ENCODE data around the gene DNAH6. TPM values are rescaled to one million over a fixed set of nuclear protein-coding genes. Genes with fewer than 3 reads are reported as not detected.
A peak's percentile ranks its signal among the peaks of the same experiment; 100 is the strongest.

Gene DNAH6
- total RNA-seq, 2 experiments from 2014 or later, result 0.68 to 0.89 TPM

GRCh38 chr2:84792856-84793522 is 276.7 kb downstream of the DNAH6 start:
- CTCF ChIA-PET, result interaction anchor here (1.0 to 1.1 kb wide), 2 partner anchors 10 to 53 kb away, joined by 3 read pairs; no protein-coding TSS in a partner anchor
- POLR2A ChIA-PET, result no interaction called here

GRCh38 chr2:84793641-84794040 is 277.3 kb downstream of the DNAH6 start:
- ATAC-seq (no peak), DNase-seq (no peak)
- H3K27me3 Mint-ChIP-seq (ENCODE audit: low read depth), result no peaks in the 10 kb centered on the region
- peaks cover 18% of the 10 kb centered on the region for H3K9me3 Mint-ChIP-seq (ENCODE audit: insufficient read depth)
- H3K27ac Mint-ChIP-seq, result no peak overlapping the region
- POLR2A ChIA-PET, result no interaction called here
- H3K4me3 Mint-ChIP-seq, result no peak overlapping the region
- H3K4me1 Mint-ChIP-seq (ENCODE audit: low read depth), result no peaks in the 10 kb centered on the region
- CTCF ChIA-PET, result interaction anchor here (1.0 to 1.1 kb wide), 2 partner anchors 11 to 53 kb away, joined by 3 read pairs; no protein-coding TSS in a partner anchor
- H3K36me3 Mint-ChIP-seq (ENCODE audit: low read depth), result peaks cover 11% of the 10 kb centered on the region

More at GRCh38 chr2:84792856-84793522, 276.7 kb downstream of the DNAH6 start:
- Mint-ChIP-seq H3K27me3 (ENCODE audit: low read depth) (no peaks in the 10 kb centered on the region), H3K9me3 (ENCODE audit: insufficient read depth) (peaks cover 18% of the 10 kb centered on the region), H3K4me3 (no peak overlapping the region), H3K4me1 (ENCODE audit: low read depth) (no peaks in the 10 kb centered on the region), H3K36me3 (ENCODE audit: low read depth) (peaks cover 11% of the 10 kb centered on the region), H3K27ac (no peak overlapping the region)
- no peak for DNase-seq
- ATAC-seq, result no peak

- Mint-ChIP-seq H3K27me3 (ENCODE audit: low read depth) (no peaks in the 10 kb centered on the region), H3K9me3 (ENCODE audit: insufficient read depth) (peaks cover 21% of the 10 kb centered on the region), H3K27ac (no peak overlapping the region), H3K4me3 (no peak overlapping the region), H3K4me1 (ENCODE audit: low read depth) (peaks cover 13% of the 10 kb centered on the region), H3K36me3 (ENCODE audit: low read depth) (peaks cover 11% of the 10 kb centered on the region)
- ATAC-seq, result no peak
- DNase-seq, result no peak
- ChIA-PET POLR2A (interaction anchor here (1.5 kb wide), 1 partner anchor 16 kb away, joined by 3 read pairs; no protein-coding TSS in a partner anchor), CTCF (interaction anchor here (1.1 to 1.3 kb wide), 2 partner anchors 61 to 64 kb away, joined by 3 read pairs; no protein-coding TSS in a partner anchor)
These were observed 280.5 kb downstream of the DNAH6 start for GRCh38 chr2:84796798-84797197.

GRCh38 chr2:84797271-84797670 is 281.0 kb downstream of the DNAH6 start:
- H3K36me3 Mint-ChIP-seq (ENCODE audit: low read depth), result peaks cover 15% of the 10 kb centered on the region
- DNase-seq (no peak), ATAC-seq (no peak)
- CTCF ChIA-PET, result interaction anchor here (1.1 kb wide), 1 partner anchor 61 kb away, joined by 3 read pairs; no protein-coding TSS in a partner anchor
- peaks cover 16% of the 10 kb centered on the region for H3K9me3 Mint-ChIP-seq (ENCODE audit: insufficient read depth)
- no peak overlapping the region for H3K27ac Mint-ChIP-seq
- H3K27me3 Mint-ChIP-seq (ENCODE audit: low read depth), result no peaks in the 10 kb centered on the region
- no peak overlapping the region for H3K4me3 Mint-ChIP-seq
- peaks cover 13% of the 10 kb centered on the region for H3K4me1 Mint-ChIP-seq (ENCODE audit: low read depth)
- POLR2A ChIA-PET, result interaction anchor here (1.5 kb wide), 1 partner anchor 16 kb away, joined by 3 read pairs; no protein-coding TSS in a partner anchor

GRCh38 chr2:84799772-84800171 is 283.5 kb downstream of the DNAH6 start:
- DNase-seq, result no peak
- ChIA-PET POLR2A (no interaction called here), CTCF (interaction anchor here (1.4 kb wide), 1 partner anchor 10 kb away, joined by 3 read pairs; no protein-coding TSS in a partner anchor)
- H3K4me3 Mint-ChIP-seq, result no peak overlapping the region
- peaks cover 14% of the 10 kb centered on the region for H3K9me3 Mint-ChIP-seq (ENCODE audit: insufficient read depth)
- ATAC-seq, result no peak
- peaks cover 16% of the 10 kb centered on the region for H3K36me3 Mint-ChIP-seq (ENCODE audit: low read depth)
- no peaks in the 10 kb centered on the region for H3K27me3 Mint-ChIP-seq (ENCODE audit: low read depth)
- no peak overlapping the region for H3K27ac Mint-ChIP-seq
- peaks cover 13% of the 10 kb centered on the region for H3K4me1 Mint-ChIP-seq (ENCODE audit: low read depth)

GRCh38 chr2:84800194-84800805 is 284.0 kb downstream of the DNAH6 start:
- Mint-ChIP-seq H3K27ac (peak overlapping the region; percentile 5), H3K27me3 (ENCODE audit: low read depth) (no peaks in the 10 kb centered on the region), H3K9me3 (ENCODE audit: insufficient read depth) (peaks cover 14% of the 10 kb centered on the region), H3K36me3 (ENCODE audit: low read depth) (peaks cover 16% of the 10 kb centered on the region), H3K4me1 (ENCODE audit: low read depth) (peaks cover 13% of the 10 kb centered on the region), H3K4me3 (peak overlapping the region; percentile 26)
- ChIA-PET CTCF (interaction anchor here (1.4 kb wide), 1 partner anchor 9 kb away, joined by 3 read pairs; no protein-coding TSS in a partner anchor), POLR2A (interaction anchor here (0.6 kb wide), 1 partner anchor 13 kb away, joined by 3 read pairs; no protein-coding TSS in a partner anchor)
- DNase-seq (no peak), ATAC-seq (no peak)

- Mint-ChIP-seq H3K4me3 (no peak overlapping the region), H3K27me3 (ENCODE audit: low read depth) (no peaks in the 10 kb centered on the region), H3K27ac (no peak overlapping the region), H3K4me1 (ENCODE audit: low read depth) (peaks cover 21% of the 10 kb centered on the region), H3K36me3 (ENCODE audit: low read depth) (peaks cover 16% of the 10 kb centered on the region), H3K9me3 (ENCODE audit: insufficient read depth) (peaks cover 12% of the 10 kb centered on the region)
- CTCF ChIA-PET, result no interaction called here
- no peak for DNase-seq
- POLR2A ChIA-PET, result no interaction called here
- ATAC-seq, result no peak
These were observed 285.5 kb downstream of the DNAH6 start for GRCh38 chr2:84801811-84802210.

GRCh38 chr2:84805250-84805958 is 289.1 kb downstream of the DNAH6 start:
- ATAC-seq (no peak), DNase-seq (no peak)
- ChIA-PET POLR2A (no interaction called here), CTCF (interaction anchor here (0.7 to 0.9 kb wide), 2 partner anchors 60 to 120 kb away, joined by 4 read pairs; no protein-coding TSS in a partner anchor)
- Mint-ChIP-seq H3K36me3 (ENCODE audit: low read depth) (peaks cover 16% of the 10 kb centered on the region), H3K4me3 (no peak overlapping the region), H3K27me3 (ENCODE audit: low read depth) (no peaks in the 10 kb centered on the region), H3K9me3 (ENCODE audit: insufficient read depth) (peaks cover 10% of the 10 kb centered on the region), H3K4me1 (ENCODE audit: low read depth) (peaks cover 15% of the 10 kb centered on the region), H3K27ac (no peak overlapping the region)

- CTCF ChIA-PET, result interaction anchor here (1.0 to 1.3 kb wide), 3 partner anchors 39 to 119 kb away, joined by 3 to 4 read pairs (median 3); no protein-coding TSS in a partner anchor
- Mint-ChIP-seq H3K4me3 (no peak overlapping the region), H3K27me3 (ENCODE audit: low read depth) (no peaks in the 10 kb centered on the region), H3K4me1 (ENCODE audit: low read depth) (peaks cover 10% of the 10 kb centered on the region), H3K36me3 (ENCODE audit: low read depth) (peaks cover 10% of the 10 kb centered on the region), H3K27ac (no peak overlapping the region), H3K9me3 (ENCODE audit: insufficient read depth) (peaks cover 8% of the 10 kb centered on the region)
- DNase-seq (no peak), ATAC-seq (no peak)
- POLR2A ChIA-PET, result no interaction called here
These were observed 290.8 kb downstream of the DNAH6 start for GRCh38 chr2:84807063-84807485.

GRCh38 chr2:84808279-84808678 is 292.0 kb downstream of the DNAH6 start:
- ChIA-PET POLR2A (no interaction called here), CTCF (interaction anchor here (1.3 kb wide), 1 partner anchor 56 kb away, joined by 3 read pairs; no protein-coding TSS in a partner anchor)
- H3K9me3 Mint-ChIP-seq (ENCODE audit: insufficient read depth), result no peaks in the 10 kb centered on the region
- no peaks in the 10 kb centered on the region for H3K36me3 Mint-ChIP-seq (ENCODE audit: low read depth)
- DNase-seq (no peak), ATAC-seq (no peak)
- no peak overlapping the region for H3K27ac Mint-ChIP-seq
- H3K4me1 Mint-ChIP-seq (ENCODE audit: low read depth), result peaks cover 12% of the 10 kb centered on the region
- no peaks in the 10 kb centered on the region for H3K27me3 Mint-ChIP-seq (ENCODE audit: low read depth)
- H3K4me3 Mint-ChIP-seq, result no peak overlapping the region

GRCh38 chr2:84811839-84812431 is 295.6 kb downstream of the DNAH6 start:
- ATAC-seq (no peak), DNase-seq (no peak)
- H3K4me3 Mint-ChIP-seq, result no peak overlapping the region
- CTCF ChIA-PET, result no interaction called here
- POLR2A ChIA-PET, result no interaction called here
- H3K4me1 Mint-ChIP-seq (ENCODE audit: low read depth), result peaks cover 22% of the 10 kb centered on the region
- H3K27ac Mint-ChIP-seq, result no peak overlapping the region
- H3K9me3 Mint-ChIP-seq (ENCODE audit: insufficient read depth), result no peaks in the 10 kb centered on the region
- peaks cover 13% of the 10 kb centered on the region for H3K36me3 Mint-ChIP-seq (ENCODE audit: low read depth)
- H3K27me3 Mint-ChIP-seq (ENCODE audit: low read depth), result no peaks in the 10 kb centered on the region
